ENCODE results near the gene LPP. TPM values are rescaled to one million over a fixed set of nuclear protein-coding genes. Genes with fewer than 3 reads are reported as not detected.

Gene LPP
- total RNA-seq, 1 experiment from 2014 or later, result 120 TPM

DNA sequence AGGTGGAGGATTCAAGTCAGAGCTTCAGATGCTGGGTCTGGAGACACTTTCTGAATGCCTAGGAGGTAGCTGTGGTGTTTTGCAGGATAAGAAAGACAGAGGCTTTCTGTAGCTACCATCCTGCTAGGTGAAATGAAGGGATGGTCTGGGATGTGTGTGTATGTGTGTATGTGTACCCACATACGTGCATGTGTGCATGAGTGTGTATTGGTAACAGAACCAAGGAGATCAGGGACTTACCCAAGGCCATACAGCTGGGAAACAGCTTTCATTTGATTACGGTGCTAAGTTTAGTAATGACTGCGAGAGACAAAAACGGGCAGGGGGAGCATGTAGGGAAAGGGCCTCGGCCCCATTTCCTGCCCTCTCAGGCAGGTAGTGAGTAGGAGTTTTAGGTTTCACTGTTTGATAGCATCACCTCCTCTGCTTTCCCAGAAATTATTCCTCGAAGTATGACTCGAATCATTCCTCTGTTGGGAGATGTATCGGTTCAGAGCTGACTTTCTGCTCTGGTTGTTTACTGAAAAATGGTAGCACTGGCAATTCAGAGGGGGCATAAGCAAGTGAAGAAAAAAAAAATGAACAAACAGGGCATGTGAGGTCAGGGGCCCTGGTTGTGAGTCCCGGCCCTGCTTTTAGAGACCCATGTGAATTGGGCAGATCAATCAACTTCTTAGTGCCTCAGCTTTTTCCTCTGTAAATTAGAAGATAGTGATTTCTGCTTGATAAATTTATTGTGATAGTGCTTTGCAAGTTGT, 130.7 kb downstream of the LPP start:
- TF ChIP-seq, protein P1, sequence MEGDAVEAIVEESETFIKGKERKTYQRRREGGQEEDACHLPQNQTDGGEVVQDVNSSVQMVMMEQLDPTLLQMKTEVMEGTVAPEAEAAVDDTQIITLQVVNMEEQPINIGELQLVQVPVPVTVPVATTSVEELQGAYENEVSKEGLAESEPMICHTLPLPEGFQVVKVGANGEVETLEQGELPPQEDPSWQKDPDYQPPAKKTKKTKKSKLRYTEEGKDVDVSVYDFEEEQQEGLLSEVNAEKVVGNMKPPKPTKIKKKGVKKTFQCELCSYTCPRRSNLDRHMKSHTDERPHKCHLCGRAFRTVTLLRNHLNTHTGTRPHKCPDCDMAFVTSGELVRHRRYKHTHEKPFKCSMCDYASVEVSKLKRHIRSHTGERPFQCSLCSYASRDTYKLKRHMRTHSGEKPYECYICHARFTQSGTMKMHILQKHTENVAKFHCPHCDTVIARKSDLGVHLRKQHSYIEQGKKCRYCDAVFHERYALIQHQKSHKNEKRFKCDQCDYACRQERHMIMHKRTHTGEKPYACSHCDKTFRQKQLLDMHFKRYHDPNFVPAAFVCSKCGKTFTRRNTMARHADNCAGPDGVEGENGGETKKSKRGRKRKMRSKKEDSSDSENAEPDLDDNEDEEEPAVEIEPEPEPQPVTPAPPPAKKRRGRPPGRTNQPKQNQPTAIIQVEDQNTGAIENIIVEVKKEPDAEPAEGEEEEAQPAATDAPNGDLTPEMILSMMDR (IDR thresholded peaks at IDR 0.05; ENCODE audit: insufficient read depth in 1 of 2, low read depth in 1 of 2, low read length in 1 of 2, severe bottlenecking in 1 of 2, unreplicated experiment in 1 of 2), result no peak
- Histone ChIP-seq H3K36me3 (ENCODE audit: control insufficient read depth, insufficient read depth, low read length) (no peaks in the 10 kb centered on the region), H3K4me3 (ENCODE audit: low read depth, low read length) (no peak overlapping the region), H3K4me1 (peaks cover 43% of the 10 kb centered on the region), H3K27me3 (replicated peaks; ENCODE audit: control insufficient read depth, insufficient read depth, low read length) (no peaks in the 10 kb centered on the region), H3K9me3 (no peaks in the 10 kb centered on the region)
- Mint-ChIP-seq H3K4me1 (ENCODE audit: low read depth, unreplicated experiment) (peaks cover 45% of the 10 kb centered on the region), H3K36me3 (ENCODE audit: insufficient read depth, unreplicated experiment) (peaks cover 19% of the 10 kb centered on the region), H3K4me3 (ENCODE audit: unreplicated experiment) (no peak overlapping the region), H3K9me3 (ENCODE audit: unreplicated experiment) (no peaks in the 10 kb centered on the region), H3K27me3 (ENCODE audit: insufficient read depth, unreplicated experiment) (no peaks in the 10 kb centered on the region), H3K27ac (ENCODE audit: unreplicated experiment) (no peak overlapping the region)
- intact Hi-C loops (cut with micrococcal nuclease; ENCODE audit: unreplicated experiment), result loop anchor here (5.0 to 10.0 kb wide), 3 partner anchors 72 to 542 kb away; partner anchors contain the start of gene LPP
- no peak for DNase-seq
- POLR2A ChIA-PET, result no interaction called here
- CTCF ChIA-PET, result interaction anchor here (0.5 kb wide), 1 partner anchor 100 kb away, joined by 3 read pairs; no protein-coding TSS in a partner anchor
- no TSS peak for BruUV-seq (replicated peaks)

DNA sequence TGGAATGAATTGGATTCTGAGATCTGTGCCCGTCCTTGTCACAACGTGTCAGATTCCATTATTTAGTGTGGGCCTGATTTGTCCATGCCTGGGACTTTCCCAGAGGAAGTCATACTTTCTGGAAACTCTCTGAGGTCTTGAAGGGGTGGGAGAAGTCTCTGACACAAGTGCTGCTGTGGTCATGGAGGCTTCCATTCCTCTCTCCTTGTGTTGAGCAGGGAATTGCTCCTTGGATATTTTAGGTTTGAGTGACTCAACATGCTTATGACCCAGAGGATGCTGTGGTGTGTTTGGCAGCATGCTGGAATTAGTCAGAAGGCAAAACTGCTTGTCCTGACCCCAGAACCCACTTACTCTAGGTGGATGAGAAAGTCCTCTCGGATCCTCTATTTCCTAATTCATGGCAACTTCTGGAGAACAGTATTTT, 132.1 kb downstream of the LPP start:
- intact Hi-C loops (cut with micrococcal nuclease; ENCODE audit: unreplicated experiment), result loop anchor here (10.0 kb wide), 1 partner anchor 131 kb away; the partner anchor contains the start of gene LPP
- H3K4me1 ChIP-seq, result peaks cover 38% of the 10 kb centered on the region
- TF ChIP-seq, protein P1 (IDR thresholded peaks at IDR 0.05; ENCODE audit: insufficient read depth in 1 of 2, low read depth in 1 of 2, low read length in 1 of 2, severe bottlenecking in 1 of 2, unreplicated experiment in 1 of 2), result no peak
- no peaks in the 10 kb centered on the region for H3K27me3 ChIP-seq (replicated peaks; ENCODE audit: control insufficient read depth, insufficient read depth, low read length)
- Mint-ChIP-seq H3K4me1 (ENCODE audit: low read depth, unreplicated experiment) (peaks cover 45% of the 10 kb centered on the region), H3K27ac (ENCODE audit: unreplicated experiment) (no peak overlapping the region), H3K36me3 (ENCODE audit: insufficient read depth, unreplicated experiment) (peaks cover 16% of the 10 kb centered on the region), H3K4me3 (ENCODE audit: unreplicated experiment) (no peak overlapping the region), H3K27me3 (ENCODE audit: insufficient read depth, unreplicated experiment) (no peaks in the 10 kb centered on the region), H3K9me3 (ENCODE audit: unreplicated experiment) (no peaks in the 10 kb centered on the region)
- no peak for DNase-seq
- CTCF ChIA-PET, result no interaction called here
- H3K9me3 ChIP-seq, result no peaks in the 10 kb centered on the region
- H3K4me3 ChIP-seq (ENCODE audit: low read depth, low read length), result no peak overlapping the region
- no TSS peak for BruUV-seq (replicated peaks)
- POLR2A ChIA-PET, result no interaction called here
- no peaks in the 10 kb centered on the region for H3K36me3 ChIP-seq (ENCODE audit: control insufficient read depth, insufficient read depth, low read length)

DNA sequence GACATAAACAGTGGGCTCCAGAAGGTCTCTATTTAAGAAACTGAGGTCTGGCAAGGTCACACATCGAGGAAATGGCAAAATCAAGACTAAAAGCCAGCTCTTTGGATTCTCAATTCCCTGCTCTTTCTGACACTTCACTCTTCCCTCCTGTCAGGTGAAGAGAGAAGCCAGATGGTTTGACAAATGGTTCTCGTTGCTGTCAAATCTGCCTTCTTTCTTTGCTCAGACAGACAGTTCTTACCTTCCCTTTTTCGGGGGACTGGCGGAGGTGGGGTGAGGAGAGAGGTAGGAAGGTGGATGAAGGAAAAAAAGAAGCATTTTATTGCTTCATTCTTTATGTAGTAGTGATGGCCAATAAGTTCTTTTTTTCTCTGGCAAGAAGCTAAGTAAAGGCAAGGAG, 133.4 kb downstream of the LPP start:
- no TSS peak for BruUV-seq (replicated peaks)
- Mint-ChIP-seq H3K36me3 (ENCODE audit: insufficient read depth, unreplicated experiment) (peaks cover 20% of the 10 kb centered on the region), H3K27ac (ENCODE audit: unreplicated experiment) (no peak overlapping the region), H3K4me1 (ENCODE audit: low read depth, unreplicated experiment) (peaks cover 39% of the 10 kb centered on the region), H3K27me3 (ENCODE audit: insufficient read depth, unreplicated experiment) (no peaks in the 10 kb centered on the region), H3K4me3 (ENCODE audit: unreplicated experiment) (no peak overlapping the region), H3K9me3 (ENCODE audit: unreplicated experiment) (no peaks in the 10 kb centered on the region)
- H3K36me3 ChIP-seq (ENCODE audit: control insufficient read depth, insufficient read depth, low read length), result no peaks in the 10 kb centered on the region
- H3K4me3 ChIP-seq (ENCODE audit: low read depth, low read length), result no peak overlapping the region
- no peaks in the 10 kb centered on the region for H3K27me3 ChIP-seq (replicated peaks; ENCODE audit: control insufficient read depth, insufficient read depth, low read length)
- H3K9me3 ChIP-seq, result no peaks in the 10 kb centered on the region
- intact Hi-C loops (cut with micrococcal nuclease; ENCODE audit: unreplicated experiment), result loop anchor here (10.0 kb wide), 1 partner anchor 133 kb away; the partner anchor contains the start of gene LPP
- DNase-seq, result no peak
- H3K4me1 ChIP-seq, result peaks cover 35% of the 10 kb centered on the region
- CTCF ChIA-PET, result no interaction called here
- POLR2A ChIA-PET, result no interaction called here
- TF ChIP-seq, protein P1 (IDR thresholded peaks at IDR 0.05; ENCODE audit: insufficient read depth in 1 of 2, low read depth in 1 of 2, low read length in 1 of 2, severe bottlenecking in 1 of 2, unreplicated experiment in 1 of 2), result no peak

Data from Caco-2 (cell line).